Mesothelial cell of epicardium (in vitro differentiated cells): Measurements from ENCODE around the gene TMEM61. TPM values are rescaled to one million over a fixed set of nuclear protein-coding genes. Genes with fewer than 3 reads are reported as not detected.

Experiments
- DNase-seq, 2 experiments: peaks; one replicate each; pipeline ENCODE4 v3.0.0; 2021; ENCODE audit warnings: low spot score in 2 of 2; ENCODE audit not compliant: unreplicated experiment in 2 of 2
- H3K27ac Mint-ChIP-seq: 2 replicates; pipeline ENCODE4 v1.8.0; 2021; ENCODE audit warnings: mixed read lengths
- H3K27me3 Mint-ChIP-seq: 2 replicates; pipeline ENCODE4 v1.8.0; 2021; ENCODE audit warnings: low read depth, mixed read lengths
- H3K36me3 Mint-ChIP-seq: 2 replicates; pipeline ENCODE4 v1.8.0; 2021; ENCODE audit warnings: mixed read lengths
- H3K4me1 Mint-ChIP-seq: 2 replicates; pipeline ENCODE4 v1.8.0; 2021; ENCODE audit warnings: mixed read lengths
- H3K4me3 Mint-ChIP-seq: 2 replicates; pipeline ENCODE4 v1.8.0; 2021; ENCODE audit warnings: mild to moderate bottlenecking, moderate library complexity, mixed read lengths
- H3K9me3 Mint-ChIP-seq: 2 replicates; pipeline ENCODE4 v1.8.0; 2021; ENCODE audit warnings: mixed read lengths
- CTCF ChIP-seq: fragments of 200-600 bp; sonication (generic); IDR thresholded peaks from one replicate; pipeline ENCODE4 v1.5.0; 2021; ENCODE audit warnings: antibody characterized with exemption; ENCODE audit not compliant: unreplicated experiment
- total RNA-seq: library from RNA; stranded (reverse); gene quantifications from 3 replicates; pipeline ENCODE4 v1.2.1, GENCODE V29; 2021

The TMEM61 gene
- total RNA-seq, 1 donor from 2014 or later = 0.47 TPM

- DNase-seq = peak; percentile 49 to 79
- no peaks in the 10 kb centered on the region for H3K9me3 Mint-ChIP-seq
- peaks cover 84% of the 10 kb centered on the region for H3K27me3 Mint-ChIP-seq
- no peaks in the 10 kb centered on the region for H3K36me3 Mint-ChIP-seq
- peak within 1 kb of the TSS; percentile 71 for H3K4me3 Mint-ChIP-seq
- peak within 1 kb of the TSS; percentile 7 for H3K27ac Mint-ChIP-seq
- TF ChIP-seq CTCF = no peak
- peaks cover 17% of the 10 kb centered on the region for H3K4me1 Mint-ChIP-seq
Measured at GRCh38 chr1:55039342-55040082, 59.1 kb downstream of the TMEM61 start, which contains the start of gene PCSK9. TSS of gene PCSK9 (plus strand) at chr1:55039548. CDS start at chr1:55039838, 290 bp downstream.

- no peak for TF ChIP-seq CTCF
- Mint-ChIP-seq H3K27ac (no peak overlapping the region), H3K36me3 (no peaks in the 10 kb centered on the region), H3K4me1 (peaks cover 17% of the 10 kb centered on the region), H3K4me3 (peak overlapping the region; percentile 71), H3K27me3 (peaks cover 79% of the 10 kb centered on the region), H3K9me3 (no peaks in the 10 kb centered on the region)
- DNase-seq = no peak
Measured at GRCh38 chr1:55040083-55040932, 59.9 kb downstream of the TMEM61 start.

- TF ChIP-seq CTCF = no peak
- peaks cover 73% of the 10 kb centered on the region for H3K27me3 Mint-ChIP-seq
- no peak for DNase-seq
- no peaks in the 10 kb centered on the region for H3K9me3 Mint-ChIP-seq
- H3K4me1 Mint-ChIP-seq = peaks cover 17% of the 10 kb centered on the region
- H3K36me3 Mint-ChIP-seq = no peaks in the 10 kb centered on the region
- H3K27ac Mint-ChIP-seq = no peak overlapping the region
- peak overlapping the region; percentile 71 for H3K4me3 Mint-ChIP-seq
Measured at GRCh38 chr1:55040933-55041494, 60.6 kb downstream of the TMEM61 start.

GRCh38 chr1:55041613-55042012, 61.2 kb downstream of the TMEM61 start:
- Mint-ChIP-seq H3K36me3 (no peaks in the 10 kb centered on the region), H3K27me3 (peaks cover 68% of the 10 kb centered on the region), H3K4me1 (peaks cover 17% of the 10 kb centered on the region), H3K9me3 (no peaks in the 10 kb centered on the region), H3K27ac (no peak overlapping the region), H3K4me3 (no peak overlapping the region)
- no peak for TF ChIP-seq CTCF
- no peak for DNase-seq

Other genes starting within 250 kb of the TMEM61 start
- 6.4 to 7.7 TPM (median 7.0 TPM) in 3 replicates for gene PARS2, start 216.1 kb upstream of the TMEM61 start, total RNA-seq
- gene TTC22, start 179.3 kb upstream of the TMEM61 start, total RNA-seq = 1.2 to 1.6 TPM (median 1.3 TPM) in 3 replicates
- 92.5 to 96.4 TPM (median 92.7 TPM) in 3 replicates for gene DHCR24, start 93.4 kb upstream of the TMEM61 start, total RNA-seq
- gene BSND, start 18.3 kb downstream of the TMEM61 start, total RNA-seq = 0.05 to 0.09 TPM (median 0.09 TPM) in 3 replicates
- 1.4 to 1.6 TPM (median 1.6 TPM) in 3 replicates for gene PCSK9, start 58.9 kb downstream of the TMEM61 start, total RNA-seq
- 49.8 to 58.1 TPM (median 53.3 TPM) in 3 replicates for gene USP24, start 234.7 kb downstream of the TMEM61 start, total RNA-seq